ENCODE results near the gene MAP3K10.

DNA sequence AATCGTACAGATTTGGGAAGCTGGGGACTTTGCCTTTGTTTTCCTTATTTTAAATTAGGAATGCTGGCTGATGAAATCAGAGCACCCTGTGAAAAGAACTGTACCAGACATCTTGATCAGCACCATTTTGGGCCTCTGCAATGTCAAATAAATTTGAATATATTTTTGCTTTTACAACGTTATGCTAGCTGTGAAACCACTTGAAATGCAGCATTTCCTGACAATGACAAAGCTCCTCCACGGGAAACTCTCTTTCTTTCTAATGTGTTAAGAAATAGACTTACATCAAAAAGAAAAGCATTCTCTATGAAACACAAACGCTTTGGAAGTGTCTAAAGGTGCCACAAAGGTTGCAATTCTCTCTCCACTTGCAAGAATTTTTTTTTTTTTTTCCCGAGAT is 47.1 kb upstream of the MAP3K10 start:
- TF ChIP-seq, protein P1, sequence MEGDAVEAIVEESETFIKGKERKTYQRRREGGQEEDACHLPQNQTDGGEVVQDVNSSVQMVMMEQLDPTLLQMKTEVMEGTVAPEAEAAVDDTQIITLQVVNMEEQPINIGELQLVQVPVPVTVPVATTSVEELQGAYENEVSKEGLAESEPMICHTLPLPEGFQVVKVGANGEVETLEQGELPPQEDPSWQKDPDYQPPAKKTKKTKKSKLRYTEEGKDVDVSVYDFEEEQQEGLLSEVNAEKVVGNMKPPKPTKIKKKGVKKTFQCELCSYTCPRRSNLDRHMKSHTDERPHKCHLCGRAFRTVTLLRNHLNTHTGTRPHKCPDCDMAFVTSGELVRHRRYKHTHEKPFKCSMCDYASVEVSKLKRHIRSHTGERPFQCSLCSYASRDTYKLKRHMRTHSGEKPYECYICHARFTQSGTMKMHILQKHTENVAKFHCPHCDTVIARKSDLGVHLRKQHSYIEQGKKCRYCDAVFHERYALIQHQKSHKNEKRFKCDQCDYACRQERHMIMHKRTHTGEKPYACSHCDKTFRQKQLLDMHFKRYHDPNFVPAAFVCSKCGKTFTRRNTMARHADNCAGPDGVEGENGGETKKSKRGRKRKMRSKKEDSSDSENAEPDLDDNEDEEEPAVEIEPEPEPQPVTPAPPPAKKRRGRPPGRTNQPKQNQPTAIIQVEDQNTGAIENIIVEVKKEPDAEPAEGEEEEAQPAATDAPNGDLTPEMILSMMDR (conservative IDR thresholded peaks at IDR 0.05), result no peak
- TF ChIP-seq ZFX (IDR thresholded peaks at IDR 0.05), result no peak
